ENCODE data around the gene SF3B4. TPM values are rescaled to one million over a fixed set of nuclear protein-coding genes. Genes with fewer than 3 reads are reported as not detected.

SF3B4 gene
- total and polyA plus RNA-seq, 2 of the 8 experiments (the other 6 are each of a cell fraction or from before 2014, with no cell fraction given), result 81.1 to 122 TPM

DNA sequence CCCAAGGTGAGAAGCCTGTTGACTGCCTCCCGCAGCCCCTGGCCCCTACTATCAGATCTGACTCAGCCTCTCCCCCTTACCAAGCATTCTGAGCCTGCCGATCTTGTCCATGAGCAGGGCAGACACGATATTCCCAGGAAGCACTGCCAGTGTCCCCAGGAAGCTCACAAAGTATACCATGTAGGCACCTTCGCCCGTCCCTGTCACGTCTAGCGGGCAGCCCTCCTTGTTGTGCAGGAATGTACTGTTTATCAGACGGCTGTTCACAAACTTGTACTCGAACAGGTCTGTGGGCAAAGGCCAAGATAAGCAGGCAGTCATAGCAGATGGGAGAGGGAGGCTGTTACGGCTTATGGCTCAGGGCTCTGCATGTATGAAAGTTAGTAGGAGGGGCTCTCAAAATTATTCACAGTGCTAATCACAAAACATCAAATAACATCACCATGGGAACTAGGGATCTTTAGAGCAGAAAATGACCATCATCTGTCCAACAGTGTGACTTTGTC is 21.0 kb downstream of the SF3B4 start:
- Histone ChIP-seq H2BK20ac (ENCODE audit: low read length) (no peak overlapping the region), H3K9me3 (ENCODE audit: insufficient read depth in 2 of 2, low read depth in 1 of 2, low read length in 1 of 2) (no peaks in the 10 kb centered on the region), H2BK120ac (replicated peaks; ENCODE audit: low read depth, low read length) (no peak overlapping the region), H3K9ac (replicated peaks in 1 of 4; ENCODE audit: extremely low read depth in 1 of 4, low read depth in 3 of 4, low read length in 3 of 4) (no peak overlapping the region), H3K36me3 (ENCODE audit: control insufficient read depth in 2 of 4, insufficient read depth in 4 of 4, low read length in 3 of 4) (peaks cover 7 to 36% (median 25%) of the 10 kb centered on the region in 4 experiments; a peak in 5 of 8 replicates), H3K79me1 (ENCODE audit: low read depth, low read length) (no peaks in the 10 kb centered on the region; the same call in 1 of the 2 replicates), H3K4me3 (ENCODE audit: extremely low read depth in 1 of 4, insufficient read depth in 2 of 4, low read depth in 3 of 4, low read length in 4 of 4) (no peak overlapping the region), H3K18ac (ENCODE audit: extremely low read depth, low read length) (no peak overlapping the region), H2BK5ac (ENCODE audit: low read depth, low read length) (no peak overlapping the region), H3K79me2 (ENCODE audit: control insufficient read depth in 1 of 2, insufficient read depth in 2 of 2, low read length in 2 of 2) (no peaks in the 10 kb centered on the region), H3K4ac (replicated peaks; ENCODE audit: insufficient read length, low read depth, low read length) (no peak overlapping the region), H3K27ac (ENCODE audit: low read depth, low read length) (no peak overlapping the region), H4K8ac (ENCODE audit: extremely low read depth, insufficient read depth, low read length) (no peak overlapping the region), H2BK12ac (ENCODE audit: low read depth, low read length) (no peak overlapping the region), H3K27me3 (replicated peaks in 1 of 4; ENCODE audit: control insufficient read depth in 3 of 4, extremely low read depth in 1 of 4, insufficient read depth in 3 of 4, low read length in 3 of 4) (no peaks in the 10 kb centered on the region), H2AK5ac (ENCODE audit: low read depth, low read length) (no peak overlapping the region), H4K5ac (ENCODE audit: insufficient read length, low read depth, low read length) (no peak overlapping the region), H3K14ac (ENCODE audit: insufficient read length) (no peak overlapping the region), H2AFZ (ENCODE audit: low read length) (no peak overlapping the region), H3K23me2 (ENCODE audit: low read depth, low read length) (no peaks in the 10 kb centered on the region), H3K23ac (ENCODE audit: insufficient read length) (no peak overlapping the region), H4K91ac (replicated peaks; ENCODE audit: insufficient read length, low read length) (no peak overlapping the region), H3K56ac (replicated peaks; ENCODE audit: insufficient read length, low read depth, low read length) (no peak overlapping the region), H4K20me1 (replicated peaks in 1 of 2; ENCODE audit: control insufficient read depth in 1 of 2, insufficient read depth in 2 of 2, low read length in 2 of 2) (no peaks in the 10 kb centered on the region), H3K4me2 (ENCODE audit: insufficient read depth in 1 of 2, low read depth in 2 of 2, low read length in 2 of 2) (no peak overlapping the region), H3K4me1 (replicated peaks in 1 of 4; ENCODE audit: control insufficient read depth in 3 of 4, insufficient read depth in 4 of 4, low read length in 3 of 4) (peaks cover 0 to 3% (median 0%) of the 10 kb centered on the region in 4 experiments; a peak in 1 of 7 replicates), H2BK15ac (ENCODE audit: low read length) (no peak overlapping the region)
- POLR2A ChIA-PET (ENCODE audit: partially characterized antibody), result interaction anchor here (1.0 to 3.3 kb wide), 4 partner anchors 11 to 97 kb away, joined by 3 to 10 read pairs (median 4); partner anchors contain the start of gene SV2A
- no peak for TF ChIP-seq TAF1 (IDR thresholded peaks at IDR 0.05; ENCODE audit: low read depth, low read length)
- CTCF ChIA-PET (ENCODE audit: partially characterized antibody), result no interaction called here
- FAIRE-seq (no peak), DNase-seq (ENCODE audit: low read depth in 1 of 2, low spot score in 2 of 2) (no peak)
- WGBS, 2 experiments (ENCODE audit: extremely low coverage in 1 of 2, insufficient coverage in 1 of 2, insufficient read length in 1 of 2, insufficient replicate concordance in 2 of 2, low coverage in 1 of 2, low lambda C conversion rate in 2 of 2, missing lambda C conversion rate in 1 of 2), result 94% methylated on average over 10 of the region's 10 CpGs; no CpG with 5 or more reads in 1 of the 2 experiments

Measured in H1 (cell line).